Measurements from ENCODE around the gene KCNQ1OT1.

DNA sequence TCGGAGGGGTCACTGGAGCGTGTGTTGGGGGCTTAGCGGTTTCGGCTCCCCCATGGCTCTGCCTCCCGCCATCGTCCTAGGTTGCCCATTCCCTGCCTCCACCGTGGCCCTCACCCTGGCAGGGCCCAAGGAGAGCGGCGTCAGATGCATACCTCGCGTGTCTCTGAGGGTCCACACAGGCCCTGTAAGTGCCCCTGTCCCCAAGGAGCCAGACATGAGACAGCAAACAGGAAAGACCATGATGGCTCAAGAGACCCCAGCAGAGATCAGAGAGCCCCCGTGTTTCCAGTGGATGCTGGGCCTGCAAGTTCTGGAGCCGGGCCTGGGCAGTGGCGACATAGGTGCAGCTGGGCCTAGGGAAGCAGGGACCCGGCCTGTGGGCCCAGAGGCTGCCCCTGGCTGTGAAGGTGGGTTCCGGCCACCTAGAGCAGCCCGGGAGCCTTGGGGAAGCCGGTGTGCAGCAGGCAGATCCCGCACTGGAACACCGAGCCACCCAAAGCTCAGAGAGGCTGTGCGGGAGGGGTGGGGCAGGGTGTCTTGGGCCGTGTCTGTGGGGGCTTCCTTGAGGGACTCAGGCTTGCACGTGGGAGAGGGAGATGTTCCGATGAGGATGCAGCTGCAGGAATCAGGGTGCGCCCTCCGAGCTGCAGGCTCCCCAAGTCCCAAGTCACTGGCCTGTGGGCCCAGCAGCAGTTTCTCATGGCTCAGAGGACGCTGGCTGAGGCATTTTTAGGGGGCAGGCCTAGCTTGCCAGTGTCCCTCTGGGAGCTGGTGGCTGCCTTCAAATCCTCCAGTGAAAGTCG is 126.4 kb downstream of the KCNQ1OT1 start:
- no peak for TF ChIP-seq POLR2A (IDR thresholded peaks at IDR 0.05)
- TF ChIP-seq, protein P1, sequence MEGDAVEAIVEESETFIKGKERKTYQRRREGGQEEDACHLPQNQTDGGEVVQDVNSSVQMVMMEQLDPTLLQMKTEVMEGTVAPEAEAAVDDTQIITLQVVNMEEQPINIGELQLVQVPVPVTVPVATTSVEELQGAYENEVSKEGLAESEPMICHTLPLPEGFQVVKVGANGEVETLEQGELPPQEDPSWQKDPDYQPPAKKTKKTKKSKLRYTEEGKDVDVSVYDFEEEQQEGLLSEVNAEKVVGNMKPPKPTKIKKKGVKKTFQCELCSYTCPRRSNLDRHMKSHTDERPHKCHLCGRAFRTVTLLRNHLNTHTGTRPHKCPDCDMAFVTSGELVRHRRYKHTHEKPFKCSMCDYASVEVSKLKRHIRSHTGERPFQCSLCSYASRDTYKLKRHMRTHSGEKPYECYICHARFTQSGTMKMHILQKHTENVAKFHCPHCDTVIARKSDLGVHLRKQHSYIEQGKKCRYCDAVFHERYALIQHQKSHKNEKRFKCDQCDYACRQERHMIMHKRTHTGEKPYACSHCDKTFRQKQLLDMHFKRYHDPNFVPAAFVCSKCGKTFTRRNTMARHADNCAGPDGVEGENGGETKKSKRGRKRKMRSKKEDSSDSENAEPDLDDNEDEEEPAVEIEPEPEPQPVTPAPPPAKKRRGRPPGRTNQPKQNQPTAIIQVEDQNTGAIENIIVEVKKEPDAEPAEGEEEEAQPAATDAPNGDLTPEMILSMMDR (IDR thresholded peaks at IDR 0.05), result no peak

Data from adrenal gland (tissue), 5 donors.